Ascending aorta (tissue), 2 donors: ENCODE measurements around the gene NCBP3. TPM values are rescaled to one million over a fixed set of nuclear protein-coding genes. Genes with fewer than 3 reads are reported as not detected.

Experiments used
- DNase-seq, 2 donors: peaks; one replicate each; pipeline ENCODE4 v3.0.0-alpha.2; 2019; ENCODE audit warnings: low spot score in 2 of 2
- H3K27ac ChIP-seq, 2 donors: fragments of 200-600 bp; sonication (generic); one replicate each; pipeline ENCODE4 v1.5.1; 2016 to 2017; ENCODE audit warnings: mild to moderate bottlenecking in 1 of 2
- H3K27me3 ChIP-seq: fragments of 200-600 bp; sonication (generic); one replicate; pipeline ENCODE4 v1.5.1; 2017
- H3K36me3 ChIP-seq, 2 donors: fragments of 200-600 bp; sonication (generic); one replicate each; pipeline ENCODE4 v1.5.1; 2016
- H3K4me1 ChIP-seq, 2 donors: fragments of 200-600 bp; sonication (generic); one replicate each; pipeline ENCODE4 v1.5.1; 2016 to 2017; ENCODE audit warnings: mild to moderate bottlenecking in 1 of 2
- H3K4me3 ChIP-seq, 2 donors: fragments of 200-600 bp; sonication (generic); one replicate each; pipeline ENCODE4 v1.5.1; 2016 to 2017; ENCODE audit warnings: mild to moderate bottlenecking in 1 of 2
- H3K9me3 ChIP-seq, 2 donors: fragments of 200-600 bp; sonication (generic); one replicate each; pipeline ENCODE4 v1.5.1; 2016
- intact Hi-C: fragments of 100-400 bp; cut with DNase I; formaldehyde crosslinking; loops from one replicate; pipeline ENCODE4 v1.15.1; 2023
- total RNA-seq: library from RNA; depleted of rRNA; stranded (reverse); fragments of >200 nt; gene quantifications from one replicate; pipeline ENCODE4 v1.1.0, GENCODE V29; 2016
- TF ChIP-seq, protein P1 (sequence below), 3 experiments: fragments of 200-600 bp in 2 of 3; fragments of 450-650 bp in 1 of 3; sonication (generic) in 2 of 3; IDR thresholded peaks; one replicate each; pipeline ENCODE4 v1.5.1; 2016 to 2019; ENCODE audit warnings: antibody characterized with exemption in 3 of 3, mild to moderate bottlenecking in 1 of 3, moderate library complexity in 1 of 3

Gene NCBP3
- total RNA-seq, 1 donor from 2014 or later, result 3.9 TPM

- no peaks in the 10 kb centered on the region for H3K9me3 ChIP-seq
- DNase-seq, result no peak
- H3K27ac ChIP-seq, result no peak overlapping the region
- no peak overlapping the region for H3K4me3 ChIP-seq
- TF ChIP-seq, protein P1, sequence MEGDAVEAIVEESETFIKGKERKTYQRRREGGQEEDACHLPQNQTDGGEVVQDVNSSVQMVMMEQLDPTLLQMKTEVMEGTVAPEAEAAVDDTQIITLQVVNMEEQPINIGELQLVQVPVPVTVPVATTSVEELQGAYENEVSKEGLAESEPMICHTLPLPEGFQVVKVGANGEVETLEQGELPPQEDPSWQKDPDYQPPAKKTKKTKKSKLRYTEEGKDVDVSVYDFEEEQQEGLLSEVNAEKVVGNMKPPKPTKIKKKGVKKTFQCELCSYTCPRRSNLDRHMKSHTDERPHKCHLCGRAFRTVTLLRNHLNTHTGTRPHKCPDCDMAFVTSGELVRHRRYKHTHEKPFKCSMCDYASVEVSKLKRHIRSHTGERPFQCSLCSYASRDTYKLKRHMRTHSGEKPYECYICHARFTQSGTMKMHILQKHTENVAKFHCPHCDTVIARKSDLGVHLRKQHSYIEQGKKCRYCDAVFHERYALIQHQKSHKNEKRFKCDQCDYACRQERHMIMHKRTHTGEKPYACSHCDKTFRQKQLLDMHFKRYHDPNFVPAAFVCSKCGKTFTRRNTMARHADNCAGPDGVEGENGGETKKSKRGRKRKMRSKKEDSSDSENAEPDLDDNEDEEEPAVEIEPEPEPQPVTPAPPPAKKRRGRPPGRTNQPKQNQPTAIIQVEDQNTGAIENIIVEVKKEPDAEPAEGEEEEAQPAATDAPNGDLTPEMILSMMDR (IDR thresholded peaks at IDR 0.05), result no peak
- no peaks in the 10 kb centered on the region for H3K4me1 ChIP-seq
- no peaks in the 10 kb centered on the region for H3K27me3 ChIP-seq
- peaks cover 3 to 7% of the 10 kb centered on the region in 2 donors for H3K36me3 ChIP-seq
- intact Hi-C loops, result no loop called here
Observed at GRCh38 chr17:3802461-3803307, 43.4 kb downstream of the NCBP3 start.

DNA sequence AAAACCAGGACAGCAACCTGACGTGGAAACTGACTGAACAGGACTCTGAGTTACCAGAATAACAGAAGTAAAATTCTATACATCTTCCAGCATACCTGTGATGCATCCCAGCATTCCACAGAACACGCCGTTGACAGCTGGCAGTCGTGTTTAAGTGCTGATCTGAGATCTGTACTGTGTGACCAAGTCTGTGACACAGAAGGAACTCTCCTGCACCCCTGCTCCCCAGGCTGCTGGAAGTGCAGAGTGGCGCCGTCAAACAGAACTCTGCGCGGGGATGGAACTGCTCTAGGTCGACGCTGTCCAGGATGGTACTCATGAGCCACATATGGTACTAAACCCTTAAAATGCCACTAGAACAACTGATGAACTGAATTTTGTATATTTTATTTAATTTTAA is 44.3 kb downstream of the NCBP3 start:
- intact Hi-C loops, result no loop called here
- DNase-seq, result no peak

DNA sequence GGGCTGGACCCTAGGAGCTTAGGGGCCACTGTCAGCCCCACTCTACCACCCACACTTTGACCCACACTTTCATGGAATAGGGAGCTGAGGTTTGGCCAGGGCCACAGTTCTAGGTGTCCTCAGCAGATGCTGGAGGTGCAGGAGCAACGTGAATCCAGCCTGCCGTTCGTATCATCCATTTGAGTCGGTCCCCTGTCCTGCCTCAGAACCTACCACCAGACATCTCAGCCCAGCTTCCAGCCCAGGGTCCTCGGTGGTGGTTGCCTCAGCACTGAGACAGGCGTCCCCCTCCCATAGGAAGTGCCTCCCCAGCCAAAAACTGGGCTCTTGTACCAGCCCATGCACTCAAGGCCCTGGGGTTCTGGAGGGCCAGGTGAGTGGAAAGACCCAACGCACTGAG is 44.7 kb downstream of the NCBP3 start:
- intact Hi-C loops, result no loop called here
- H3K4me1 ChIP-seq, result no peaks in the 10 kb centered on the region
- no peaks in the 10 kb centered on the region for H3K36me3 ChIP-seq
- H3K27ac ChIP-seq, result no peak overlapping the region
- H3K4me3 ChIP-seq, result no peak overlapping the region
- TF ChIP-seq, protein P1 (IDR thresholded peaks at IDR 0.05), result no peak
- DNase-seq, result no peak
- H3K27me3 ChIP-seq, result no peaks in the 10 kb centered on the region
- H3K9me3 ChIP-seq, result no peaks in the 10 kb centered on the region

More for the DNA sequence above, 44.3 kb downstream of the NCBP3 start:
- TF ChIP-seq, protein P1 (IDR thresholded peaks at IDR 0.05), result no peak
- H3K27me3 ChIP-seq, result no peaks in the 10 kb centered on the region
- no peak overlapping the region for H3K27ac ChIP-seq
- no peaks in the 10 kb centered on the region for H3K9me3 ChIP-seq
- no peaks in the 10 kb centered on the region for H3K4me1 ChIP-seq
- no peak overlapping the region for H3K4me3 ChIP-seq
- no peaks in the 10 kb centered on the region for H3K36me3 ChIP-seq

GRCh38 chr17:3800362-3801271 is 45.4 kb downstream of the NCBP3 start, which contains the start of gene ITGAE:
ITGAE (minus strand) TSS chr17:3801188; CDS start chr17:3801144, 44 bp downstream.
- TF ChIP-seq, protein P1 (IDR thresholded peaks at IDR 0.05), result no peak
- intact Hi-C loops, result no loop called here
- Histone ChIP-seq H3K4me3 (no peak within 1 kb of the TSS), H3K36me3 (no peaks in the 10 kb centered on the region), H3K27me3 (no peaks in the 10 kb centered on the region), H3K4me1 (no peaks in the 10 kb centered on the region), H3K27ac (no peak within 1 kb of the TSS), H3K9me3 (no peaks in the 10 kb centered on the region)
- DNase-seq, result no peak

GRCh38 chr17:3799181-3799945 is 46.7 kb downstream of the NCBP3 start:
- H3K9me3 ChIP-seq, result no peaks in the 10 kb centered on the region
- H3K27ac ChIP-seq, result no peak overlapping the region
- H3K36me3 ChIP-seq, result no peaks in the 10 kb centered on the region
- no peaks in the 10 kb centered on the region for H3K27me3 ChIP-seq
- no peaks in the 10 kb centered on the region for H3K4me1 ChIP-seq
- no peak overlapping the region for H3K4me3 ChIP-seq
- intact Hi-C loops, result no loop called here
- no peak for DNase-seq
- TF ChIP-seq, protein P1 (IDR thresholded peaks at IDR 0.05), result no peak
